GM23338 (cell line): ENCODE results near the gene ANGPT4. TPM values are rescaled to one million over a fixed set of nuclear protein-coding genes. Genes with fewer than 3 reads are reported as not detected.

Source experiments
- ATAC-seq: fragments of 200-7000 bp; cut with Tn5 transposase; 3 replicates; pipeline ENCODE4 v1.9.1; 2020
- DNase-seq: peaks from one replicate; pipeline ENCODE4 v3.0.0-alpha.2; 2015; ENCODE audit warnings: low spot score
- H2AFZ ChIP-seq: fragments of 200-600 bp; sonication (generic); 2 replicates; pipeline ENCODE4 v1.8.0; 2016; ENCODE audit warnings: antibody characterized with exemption, mild to moderate bottlenecking, moderate library complexity
- H3F3A ChIP-seq: fragments of 200-600 bp; sonication (generic); replicated peaks from 2 replicates; pipeline ENCODE4 v1.8.0; 2017; ENCODE audit warnings: antibody characterized with exemption, mixed run types, low read depth
- H3K27ac ChIP-seq: fragments of 200-600 bp; sonication (generic); 2 replicates; pipeline ENCODE4 v1.6.1; 2016; ENCODE audit warnings: low read depth
- H3K27me3 ChIP-seq: fragments of 200-600 bp; sonication (generic); 2 replicates; pipeline ENCODE4 v1.8.0; 2016; ENCODE audit warnings: mild to moderate bottlenecking, mixed run types, moderate library complexity; ENCODE audit not compliant: insufficient read depth
- H3K36me3 ChIP-seq: fragments of 200-600 bp; sonication (generic); 2 replicates; pipeline ENCODE4 v1.8.0; 2016; ENCODE audit warnings: mild to moderate bottlenecking; ENCODE audit not compliant: insufficient read depth
- H3K4me1 ChIP-seq: fragments of 200-600 bp; sonication (generic); 2 replicates; pipeline ENCODE4 v1.8.0; 2016; ENCODE audit warnings: mild to moderate bottlenecking, moderate library complexity; ENCODE audit not compliant: insufficient read depth
- H3K4me2 ChIP-seq: fragments of 200-600 bp; sonication (generic); 2 replicates; pipeline ENCODE4 v1.7.1; 2017; ENCODE audit warnings: mixed run types
- H3K4me3 ChIP-seq: fragments of 200-600 bp; sonication (generic); 2 replicates; pipeline ENCODE4 v1.6.1; 2016; ENCODE audit warnings: mixed run types
- H3K79me2 ChIP-seq: fragments of 200-600 bp; sonication (generic); replicated peaks from 2 replicates; pipeline ENCODE4 v1.8.0; 2017; ENCODE audit warnings: mild to moderate bottlenecking; ENCODE audit not compliant: insufficient read depth
- H3K9me2 ChIP-seq: fragments of 200-600 bp; sonication (generic); 2 replicates; pipeline ENCODE4 v1.8.0; 2017; ENCODE audit not compliant: insufficient read depth
- H4K20me1 ChIP-seq: fragments of 200-600 bp; sonication (generic); replicated peaks from 2 replicates; pipeline ENCODE4 v1.8.0; 2017; ENCODE audit warnings: mild to moderate bottlenecking; ENCODE audit not compliant: insufficient read depth
- H3K27ac Mint-ChIP-seq: 2 replicates; pipeline ENCODE4 v1.8.0; 2020; ENCODE audit warnings: inconsistent platforms, mild to moderate bottlenecking, moderate library complexity, mixed read lengths
- H3K27me3 Mint-ChIP-seq: 3 replicates; pipeline ENCODE4 v1.8.0; 2022; ENCODE audit warnings: low read depth, mild to moderate bottlenecking, moderate library complexity, mixed read lengths, inconsistent platforms; ENCODE audit not compliant: insufficient read depth, poor library complexity
- H3K36me3 Mint-ChIP-seq: 3 replicates; pipeline ENCODE4 v1.8.0; 2021; ENCODE audit warnings: low read depth, mild to moderate bottlenecking, inconsistent platforms, moderate library complexity, mixed read lengths
- H3K4me1 Mint-ChIP-seq: 3 replicates; pipeline ENCODE4 v1.8.0; 2020; ENCODE audit warnings: mild to moderate bottlenecking, inconsistent platforms, mixed read lengths
- H3K4me3 Mint-ChIP-seq: 3 replicates; pipeline ENCODE4 v1.8.0; 2021; ENCODE audit warnings: moderate library complexity, mild to moderate bottlenecking, inconsistent platforms, mixed read lengths
- H3K9me3 Mint-ChIP-seq: 3 replicates; pipeline ENCODE4 v1.8.0; 2020; ENCODE audit warnings: moderate library complexity, mild to moderate bottlenecking, inconsistent platforms, mixed read lengths
- CREB1 ChIP-seq: fragments of 250-450 bp; sonication (Bioruptor Pico); IDR thresholded peaks from 2 replicates; pipeline ENCODE4 v1.5.0; 2020; ENCODE audit warnings: low read depth, mild to moderate bottlenecking, moderate library complexity
- CTCF ChIP-seq, 2 experiments: fragments of 200-600 bp in 1 of 2; sonication (generic) in 1 of 2; conservative IDR thresholded peaks; 2 replicates each; pipeline versions ENCODE4 v1.5.1 to v1.6.1; 2016 to 2017; ENCODE audit warnings: antibody characterized with exemption in 2 of 2, low read depth in 2 of 2, mild to moderate bottlenecking in 2 of 2, moderate library complexity in 1 of 2
- ETS1 ChIP-seq: IDR thresholded peaks from 2 replicates; pipeline ENCODE4 v1.6.1; 2016; ENCODE audit warnings: antibody characterized with exemption
- EZH2 ChIP-seq: fragments of 200-600 bp; sonication (generic); IDR thresholded peaks from one replicate; pipeline ENCODE4 v1.8.0; 2017; ENCODE audit warnings: antibody characterized with exemption, mild to moderate bottlenecking, low read depth; ENCODE audit not compliant: unreplicated experiment
- JUNB ChIP-seq: IDR thresholded peaks from one replicate; pipeline ENCODE4 v1.6.1; 2016; ENCODE audit warnings: antibody characterized with exemption; ENCODE audit not compliant: unreplicated experiment
- NANOG ChIP-seq: IDR thresholded peaks from 2 replicates; pipeline ENCODE4 v1.6.1; 2016; ENCODE audit warnings: antibody characterized with exemption, borderline replicate concordance
- POLR2AphosphoS5 ChIP-seq: IDR thresholded peaks from 2 replicates; pipeline ENCODE4 v1.6.1; 2016; ENCODE audit warnings: antibody characterized with exemption, low read depth
- REST ChIP-seq: IDR thresholded peaks from one replicate; pipeline ENCODE4 v1.6.1; 2018; ENCODE audit warnings: antibody characterized with exemption; ENCODE audit not compliant: unreplicated experiment
- ZNF114 ChIP-seq: fragments of 250-450 bp; sonication (Bioruptor Pico); IDR thresholded peaks from 2 replicates; pipeline ENCODE4 v1.5.0; 2020; ENCODE audit warnings: mild to moderate bottlenecking, moderate library complexity
- ZNF331 ChIP-seq: fragments of 250-450 bp; sonication (Bioruptor Pico); IDR thresholded peaks from 2 replicates; pipeline ENCODE4 v1.5.0; 2020; ENCODE audit warnings: low read depth, mild to moderate bottlenecking, moderate library complexity
- polyA plus RNA-seq: library from polyadenylated mRNA; unstranded; fragments of >200 nt; fragmentation: Nextera tagmentation; extraction: Ambion mirVana; gene quantifications from 2 replicates; pipeline ENCODE4 v1.2.1, GENCODE V29; 2016
- total RNA-seq: library from RNA; depleted of rRNA; stranded (reverse); fragments of >200 nt; shearing (Covaris generic); gene quantifications from 2 replicates; pipeline ENCODE4 v1.2.3, GENCODE V29; 2014

The ANGPT4 gene
- total and polyA plus RNA-seq, 2 experiments from 2014 or later = 0.17 TPM; not detected in 1

DNA sequence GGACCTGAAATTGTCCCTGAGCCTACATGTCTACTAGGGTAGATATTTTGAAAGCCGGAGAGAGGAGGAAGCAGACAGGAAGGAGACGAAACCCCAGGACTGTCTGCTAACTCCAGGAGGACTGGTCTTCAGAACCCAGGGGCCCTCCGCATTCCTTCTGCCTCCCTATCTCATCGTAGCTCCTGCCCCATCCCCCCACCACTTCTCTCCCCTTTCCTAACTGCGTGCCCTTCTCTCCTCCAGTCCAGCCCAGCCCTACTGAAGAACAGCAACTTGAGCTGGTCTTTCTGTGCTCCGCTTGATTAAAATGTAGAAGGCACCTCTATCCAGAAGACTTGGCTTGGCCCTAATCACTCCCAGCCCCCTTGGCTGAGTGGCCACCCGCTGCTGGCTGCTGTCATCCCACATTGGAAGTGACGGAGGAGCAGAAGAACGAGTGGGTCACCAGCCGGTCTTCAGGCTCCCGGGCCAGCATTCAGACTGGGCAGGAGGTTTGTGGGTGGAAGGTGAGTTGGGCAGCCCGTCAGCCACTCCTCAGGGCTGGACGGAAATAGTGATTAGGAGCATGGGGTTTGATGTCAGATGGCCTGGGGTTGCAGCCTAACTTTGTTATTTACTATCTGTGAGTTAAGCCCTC lies 28.8 kb upstream of the ANGPT4 start:
- peaks cover 24% of the 10 kb centered on the region for H3K4me1 Mint-ChIP-seq
- Histone ChIP-seq H2AFZ (peak overlapping the region; percentile 52), H3K79me2 (no peaks in the 10 kb centered on the region), H3K27ac (no peak overlapping the region), H3K36me3 (no peaks in the 10 kb centered on the region), H3F3A (no peaks in the 10 kb centered on the region), H3K4me3 (0 out of 2 replicates have a peak overlapping the region, but pooled peaks have one; percentile 36), H3K9me2 (peaks cover 6% of the 10 kb centered on the region; the same call in 1 of the 2 replicates), H3K4me2 (peak overlapping the region; percentile 68), H4K20me1 (no peaks in the 10 kb centered on the region), H3K27me3 (no peaks in the 10 kb centered on the region), H3K4me1 (peaks cover 21% of the 10 kb centered on the region)
- DNase-seq = peak; percentile 46
- no peak overlapping the region; the same call in 2 of the 3 replicates for H3K4me3 Mint-ChIP-seq
- no peak for TF ChIP-seq CREB1 (CRISPR knock-in tag)
- no peak for TF ChIP-seq JUNB
- TF ChIP-seq POLR2AphosphoS5 = no peak
- TF ChIP-seq ZNF114 (CRISPR knock-in tag) = no peak
- no peak for TF ChIP-seq EZH2
- no peak for TF ChIP-seq REST
- H3K27me3 Mint-ChIP-seq = peaks cover 4% of the 10 kb centered on the region
- H3K36me3 Mint-ChIP-seq = no peaks in the 10 kb centered on the region
- H3K9me3 Mint-ChIP-seq = no peaks in the 10 kb centered on the region; the same call in 2 of the 3 replicates
- peak; percentile 77 for ATAC-seq
- H3K27ac Mint-ChIP-seq = no peak overlapping the region

GRCh38 chr20:944148-944547 lies 28.0 kb upstream of the ANGPT4 start:
- Histone ChIP-seq H3F3A (no peaks in the 10 kb centered on the region), H4K20me1 (no peaks in the 10 kb centered on the region), H3K9me2 (peaks cover 6% of the 10 kb centered on the region; the same call in 1 of the 2 replicates), H3K36me3 (no peaks in the 10 kb centered on the region), H3K4me1 (peaks cover 21% of the 10 kb centered on the region), H2AFZ (peak overlapping the region; percentile 52), H3K79me2 (no peaks in the 10 kb centered on the region), H3K27me3 (no peaks in the 10 kb centered on the region), H3K27ac (no peak overlapping the region), H3K4me2 (peak overlapping the region; percentile 68), H3K4me3 (0 out of 2 replicates have a peak overlapping the region, but pooled peaks have one; percentile 36)
- Mint-ChIP-seq H3K27ac (no peak overlapping the region), H3K27me3 (peaks cover 3% of the 10 kb centered on the region), H3K36me3 (no peaks in the 10 kb centered on the region), H3K4me3 (peak overlapping the region; percentile 33; the same call in 1 of the 3 replicates), H3K4me1 (peaks cover 24% of the 10 kb centered on the region), H3K9me3 (no peaks in the 10 kb centered on the region; the same call in 2 of the 3 replicates)
- peak; percentile 49 for DNase-seq
- ATAC-seq = peak; percentile 83
- TF ChIP-seq ETS1 = no peak
- TF ChIP-seq JUNB = no peak
- no peak for TF ChIP-seq EZH2
- no peak for TF ChIP-seq ZNF331 (CRISPR knock-in tag)
- TF ChIP-seq REST = no peak
- no peak for TF ChIP-seq ZNF114 (CRISPR knock-in tag)
- no peak for TF ChIP-seq CTCF (conservative IDR thresholded peaks at IDR 0.05; ENCODE audit: low read depth in 2 of 2)
- no peak for TF ChIP-seq NANOG
